ENCODE measurements around the gene YTHDF2. TPM values are rescaled to one million over a fixed set of nuclear protein-coding genes. Genes with fewer than 3 reads are reported as not detected.
"Not testable (repeated sequence)": the region's sequence is repeated elsewhere in the genome, so short reads cannot be mapped to it uniquely, and the experiment has no call there.

YTHDF2 gene
- total and polyA plus RNA-seq, 12 donors = 41.0 to 95.0 (median 67.7) TPM

- intact Hi-C loops (cut with DNase I) = no loop called here
- no peak overlapping the region for H3K4me3 ChIP-seq
- peaks cover 19 to 76% of the 10 kb centered on the region in 2 donors for H3K4me1 ChIP-seq (replicated peaks in 1 of 2)
- no peaks in the 10 kb centered on the region for H3K27me3 ChIP-seq
- no peak overlapping the region for H3K27ac ChIP-seq
- TF ChIP-seq POLR2A (IDR thresholded peaks at IDR 0.05) = no peak
- TF ChIP-seq, protein P1, sequence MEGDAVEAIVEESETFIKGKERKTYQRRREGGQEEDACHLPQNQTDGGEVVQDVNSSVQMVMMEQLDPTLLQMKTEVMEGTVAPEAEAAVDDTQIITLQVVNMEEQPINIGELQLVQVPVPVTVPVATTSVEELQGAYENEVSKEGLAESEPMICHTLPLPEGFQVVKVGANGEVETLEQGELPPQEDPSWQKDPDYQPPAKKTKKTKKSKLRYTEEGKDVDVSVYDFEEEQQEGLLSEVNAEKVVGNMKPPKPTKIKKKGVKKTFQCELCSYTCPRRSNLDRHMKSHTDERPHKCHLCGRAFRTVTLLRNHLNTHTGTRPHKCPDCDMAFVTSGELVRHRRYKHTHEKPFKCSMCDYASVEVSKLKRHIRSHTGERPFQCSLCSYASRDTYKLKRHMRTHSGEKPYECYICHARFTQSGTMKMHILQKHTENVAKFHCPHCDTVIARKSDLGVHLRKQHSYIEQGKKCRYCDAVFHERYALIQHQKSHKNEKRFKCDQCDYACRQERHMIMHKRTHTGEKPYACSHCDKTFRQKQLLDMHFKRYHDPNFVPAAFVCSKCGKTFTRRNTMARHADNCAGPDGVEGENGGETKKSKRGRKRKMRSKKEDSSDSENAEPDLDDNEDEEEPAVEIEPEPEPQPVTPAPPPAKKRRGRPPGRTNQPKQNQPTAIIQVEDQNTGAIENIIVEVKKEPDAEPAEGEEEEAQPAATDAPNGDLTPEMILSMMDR (IDR thresholded peaks at IDR 0.05) = no peak
- H3K36me3 ChIP-seq (replicated peaks in 1 of 2) = peaks cover 0 to 52% of the 10 kb centered on the region in 2 donors
- WGBS, 4 donors = 86 to 100% (median 93%) methylated on average over 5 to 6 of the region's 6 CpGs
- no peaks in the 10 kb centered on the region for H3K9me3 ChIP-seq (replicated peaks in 1 of 3)
- DNase-seq = no peak
Observed at GRCh38 chr1:28745653-28746173, 9.0 kb downstream of the YTHDF2 start.

- Histone ChIP-seq H3K27me3 (no peaks in the 10 kb centered on the region), H3K27ac (peak overlapping the region in 4 of 5 donors; percentile 2 to 81 (median 58)), H3K4me1 (replicated peaks in 1 of 2) (peaks cover 20 to 88% of the 10 kb centered on the region in 2 donors), H3K9me3 (replicated peaks in 1 of 3) (no peaks in the 10 kb centered on the region), H3K36me3 (replicated peaks in 1 of 2) (peaks cover 0 to 8% of the 10 kb centered on the region in 2 donors), H3K4me3 (no peak overlapping the region)
- DNase-seq = no peak
- intact Hi-C loops (cut with DNase I) = no loop called here
- TF ChIP-seq POLR2A (IDR thresholded peaks at IDR 0.05) = no peak
- TF ChIP-seq, protein P1 (IDR thresholded peaks at IDR 0.05) = no peak
- WGBS, 4 donors = 53 to 66% (median 57%) methylated on average over 5 of the region's 5 CpGs
Observed at GRCh38 chr1:28750330-28750729, 13.6 kb downstream of the YTHDF2 start.

GRCh38 chr1:28750771-28751294 is 14.1 kb downstream of the YTHDF2 start:
- H3K4me3 ChIP-seq = peak overlapping the region in 1 of 4 donors; percentile 27
- H3K27me3 ChIP-seq; intact Hi-C loops (cut with DNase I); H3K9me3 ChIP-seq (replicated peaks in 1 of 3); H3K36me3 ChIP-seq (replicated peaks in 1 of 2): not testable (repeated sequence)
- 54 to 74% (median 58%) methylated on average over 7 to 8 of the region's 8 CpGs for WGBS, 4 donors
- peaks cover 20 to 90% of the 10 kb centered on the region in 2 donors for H3K4me1 ChIP-seq (replicated peaks in 1 of 2)
- DNase-seq = peak in 1 of 7 donors; percentile 12
- peak overlapping the region in 4 of 5 donors; percentile 2 to 81 (median 58) for H3K27ac ChIP-seq

GRCh38 chr1:28751315-28752060 is 14.7 kb downstream of the YTHDF2 start:
- H3K4me3 ChIP-seq = peak overlapping the region in 1 of 4 donors; percentile 27
- H3K27ac ChIP-seq = peak overlapping the region in 4 of 5 donors; percentile 2 to 81 (median 58)
- 4 to 14% (median 7%) methylated on average over 2 of the region's 2 CpGs for WGBS, 4 donors
- no peak for DNase-seq
- H3K4me1 ChIP-seq (replicated peaks in 1 of 2) = peaks cover 22 to 90% of the 10 kb centered on the region in 2 donors
- no peaks in the 10 kb centered on the region for H3K27me3 ChIP-seq
- no peaks in the 10 kb centered on the region for H3K9me3 ChIP-seq (replicated peaks in 1 of 3)
- peaks cover 0 to 3% of the 10 kb centered on the region in 2 donors for H3K36me3 ChIP-seq (replicated peaks in 1 of 2)
- intact Hi-C loops (cut with DNase I) = no loop called here
- TF ChIP-seq, protein P1 (IDR thresholded peaks at IDR 0.05) = no peak
- TF ChIP-seq POLR2A (IDR thresholded peaks at IDR 0.05) = no peak
